Right atrium auricular region (tissue), 2 donors: ENCODE data around the gene C19orf81. TPM values are rescaled to one million over a fixed set of nuclear protein-coding genes. Genes with fewer than 3 reads are reported as not detected.
"Not testable (repeated sequence)": the region's sequence is repeated elsewhere in the genome, so short reads cannot be mapped to it uniquely, and the experiment has no call there.

Experiments used
- DNase-seq: peaks from one replicate; pipeline ENCODE4 v3.0.0-alpha.2; 2019; ENCODE audit warnings: low spot score
- H3K27ac ChIP-seq, 2 donors: fragments of 200-600 bp; sonication (generic); 1 replicate in 1 of 2; 2 replicates in 1 of 2; pipeline ENCODE4 v1.5.1; 2016 to 2019
- H3K27me3 ChIP-seq, 2 donors: fragments of 200-600 bp; sonication (generic); one replicate each; pipeline versions ENCODE4 v1.5.1 to v1.6.0; 2017 to 2019
- H3K36me3 ChIP-seq: fragments of 200-600 bp; sonication (generic); one replicate; pipeline ENCODE4 v1.5.1; 2016
- H3K4me1 ChIP-seq, 2 donors: fragments of 200-600 bp; sonication (generic); one replicate each; pipeline versions ENCODE4 v1.5.1 to v1.6.0; 2017 to 2019
- H3K4me3 ChIP-seq, 2 donors: fragments of 200-600 bp; sonication (generic); 1 replicate in 1 of 2; 2 replicates in 1 of 2; pipeline ENCODE4 v1.5.1; 2017 to 2019; ENCODE audit warnings: mild to moderate bottlenecking in 1 of 2, moderate library complexity in 1 of 2
- H3K9me3 ChIP-seq, 2 donors: fragments of 200-600 bp; sonication (generic); one replicate each; pipeline ENCODE4 v1.5.1; 2019
- CTCF ChIP-seq, 2 donors: fragments of 200-600 bp; sonication (generic); IDR thresholded peaks; one replicate each; pipeline ENCODE4 v1.5.1; 2019; ENCODE audit warnings: antibody characterized with exemption in 2 of 2
- total RNA-seq, 2 donors: library from RNA; depleted of rRNA; stranded (reverse); fragments of >200 nt; gene quantifications; one replicate each; pipeline ENCODE4 v1.1.0, GENCODE V29; 2016

Gene C19orf81
- total RNA-seq, 2 donors from 2014 or later = 4.6 TPM; not detected in 1

GRCh38 chr19:50607388-50607787, 41.9 kb upstream of the C19orf81 start:
- H3K27me3 ChIP-seq = no peaks in the 10 kb centered on the region
- H3K9me3 ChIP-seq = no peaks in the 10 kb centered on the region
- no peaks in the 10 kb centered on the region for H3K4me1 ChIP-seq
- no peak for DNase-seq
- H3K27ac ChIP-seq = no peak overlapping the region
- no peak for TF ChIP-seq CTCF (IDR thresholded peaks at IDR 0.05)
- no peak overlapping the region for H3K4me3 ChIP-seq
- H3K36me3 ChIP-seq = no peaks in the 10 kb centered on the region

- DNase-seq = peak; percentile 69
- H3K27me3 ChIP-seq = no peaks in the 10 kb centered on the region
- no peaks in the 10 kb centered on the region for H3K4me1 ChIP-seq
- H3K4me3 ChIP-seq = no peak overlapping the region
- TF ChIP-seq CTCF (IDR thresholded peaks at IDR 0.05) = peak in 1 of 2 donors; percentile 55
- H3K9me3 ChIP-seq = no peaks in the 10 kb centered on the region
- H3K27ac ChIP-seq = no peak overlapping the region
- no peaks in the 10 kb centered on the region for H3K36me3 ChIP-seq
These were observed 41.1 kb upstream of the C19orf81 start for GRCh38 chr19:50607874-50608785.

GRCh38 chr19:50612504-50613404, 36.5 kb upstream of the C19orf81 start:
- not testable (repeated sequence) for H3K27ac ChIP-seq, H3K4me3 ChIP-seq, H3K4me1 ChIP-seq, H3K9me3 ChIP-seq, DNase-seq, H3K36me3 ChIP-seq, H3K27me3 ChIP-seq

GRCh38 chr19:50618379-50618778, 30.9 kb upstream of the C19orf81 start:
- not testable (repeated sequence) for H3K27ac ChIP-seq, H3K27me3 ChIP-seq, DNase-seq, H3K36me3 ChIP-seq, H3K4me3 ChIP-seq, H3K9me3 ChIP-seq, H3K4me1 ChIP-seq

GRCh38 chr19:50619184-50619583, 30.1 kb upstream of the C19orf81 start:
- H3K4me1 ChIP-seq, H3K4me3 ChIP-seq, H3K27ac ChIP-seq, H3K36me3 ChIP-seq, H3K27me3 ChIP-seq, DNase-seq, H3K9me3 ChIP-seq: not testable (repeated sequence)

- not testable (repeated sequence) for H3K4me3 ChIP-seq, DNase-seq, H3K27ac ChIP-seq, H3K27me3 ChIP-seq, H3K4me1 ChIP-seq, H3K36me3 ChIP-seq, H3K9me3 ChIP-seq
These were observed 28.8 kb upstream of the C19orf81 start for GRCh38 chr19:50620394-50620906.

GRCh38 chr19:50624949-50625600, 24.2 kb upstream of the C19orf81 start:
- Histone ChIP-seq H3K27ac (no peak overlapping the region), H3K36me3 (no peaks in the 10 kb centered on the region), H3K9me3 (no peaks in the 10 kb centered on the region), H3K27me3 (no peaks in the 10 kb centered on the region), H3K4me3 (no peak overlapping the region), H3K4me1 (no peaks in the 10 kb centered on the region)
- DNase-seq = no peak
- TF ChIP-seq CTCF (IDR thresholded peaks at IDR 0.05) = no peak
